ENCODE data around the gene ALG1L2.
"Not testable (repeated sequence)": the region's sequence is repeated elsewhere in the genome, so short reads cannot be mapped to it uniquely, and the experiment has no call there.

ALG1L2 gene

DNA sequence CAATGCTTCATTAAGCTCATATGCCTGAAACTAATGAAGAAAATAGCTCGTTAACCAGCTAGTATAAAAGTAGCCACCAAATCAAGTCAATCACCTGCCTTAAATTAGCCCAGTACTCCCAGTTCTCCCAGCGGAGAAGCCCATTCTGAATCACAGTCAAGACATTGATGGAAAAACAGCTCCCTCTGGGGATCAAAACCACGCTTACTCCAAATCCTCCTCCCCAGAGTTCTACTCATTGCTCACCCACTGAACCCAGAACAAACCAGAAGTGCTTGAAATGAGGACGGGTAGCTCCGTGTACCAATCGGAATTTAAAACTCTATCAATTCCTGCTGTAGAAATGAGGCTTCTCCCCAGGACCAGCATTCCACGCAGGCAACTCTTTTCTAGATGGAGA, 54.7 kb downstream of the ALG1L2 start:
- not testable (repeated sequence) for DNase-seq

GRCh38 chr3:130137685-130138084, 56.1 kb downstream of the ALG1L2 start:
- DNase-seq: not testable (repeated sequence)

GRCh38 chr3:130138992-130139391, 57.4 kb downstream of the ALG1L2 start:
- not testable (repeated sequence) for DNase-seq

- DNase-seq: not testable (repeated sequence)
These were observed 59.1 kb downstream of the ALG1L2 start for GRCh38 chr3:130140756-130141155.

- DNase-seq: not testable (repeated sequence)
These were observed 62.2 kb downstream of the ALG1L2 start for GRCh38 chr3:130143648-130144327.

- not testable (repeated sequence) for DNase-seq
These were observed 62.7 kb downstream of the ALG1L2 start for GRCh38 chr3:130144328-130144650.

- DNase-seq: not testable (repeated sequence)
These were observed 63.8 kb downstream of the ALG1L2 start for GRCh38 chr3:130145456-130145855.

GRCh38 chr3:130146465-130146864, 64.8 kb downstream of the ALG1L2 start:
- DNase-seq: not testable (repeated sequence)

All from activated T-cell treated with anti-CD3 and anti-CD28 coated beads, Interleukin-2, amount 50 U/mL, for 1 hour (primary cell).